Cardiac muscle cell (in vitro differentiated cells and primary cell): ENCODE measurements around the gene CES2. TPM values are rescaled to one million over a fixed set of nuclear protein-coding genes. Genes with fewer than 3 reads are reported as not detected.

ENCODE experiments used
- DNase-seq, 2 donors: peaks; one replicate each; pipeline versions ENCODE4 v3.0.0 to v3.0.0-alpha.2; 2010 to 2017; ENCODE audit warnings: low read depth in 1 of 2, low spot score in 1 of 2
- H3K27ac ChIP-seq: fragments of 200-600 bp; sonication (generic); 2 replicates; pipeline ENCODE4 v1.5.1; 2016
- H3K27me3 ChIP-seq: fragments of 200-600 bp; sonication (generic); 2 replicates; pipeline ENCODE4 v1.6.0; 2016; ENCODE audit warnings: control low read depth
- H3K36me3 ChIP-seq: fragments of 200-600 bp; sonication (generic); 2 replicates; pipeline ENCODE4 v1.5.1; 2016; ENCODE audit warnings: control low read depth
- H3K4me1 ChIP-seq: fragments of 200-600 bp; sonication (generic); 2 replicates; pipeline ENCODE4 v1.8.1; 2017; ENCODE audit warnings: low read depth, mild to moderate bottlenecking, mixed run types
- H3K4me3 ChIP-seq: fragments of 200-600 bp; sonication (generic); 2 replicates; pipeline ENCODE4 v1.5.1; 2016; ENCODE audit warnings: mild to moderate bottlenecking
- H3K9me3 ChIP-seq: fragments of 200-600 bp; sonication (generic); 2 replicates; pipeline ENCODE4 v1.5.1; 2017; ENCODE audit warnings: low read depth, mild to moderate bottlenecking, control low read depth
- CTCF ChIP-seq: IDR thresholded peaks from 2 replicates; pipeline ENCODE4 v1.5.1; 2012; ENCODE audit warnings: low read depth, mild to moderate bottlenecking, low read length
- polyA plus RNA-seq: library from polyadenylated mRNA; unstranded; fragments of >200 nt; fragmentation: Nextera tagmentation; extraction: Ambion mirVana; gene quantifications from 2 replicates; pipeline ENCODE4 v1.2.1, GENCODE V29; 2016
- total RNA-seq: library from RNA; depleted of rRNA; stranded (reverse); fragments of >200 nt; gene quantifications from 2 replicates; pipeline ENCODE4 v1.2.3, GENCODE V29; 2016

CES2 gene
- total RNA-seq, result 67.9 and 84.2 TPM in 2 replicates
- 69.1 and 94.3 TPM in 2 replicates for polyA plus RNA-seq

GRCh38 chr16:66935314-66936011 is at the start of gene CES2:
TSS of gene CES2 (plus strand) at chr16:66935516. CDS start at chr16:66935636, 120 bp downstream.
- DNase-seq, result no peak
- Histone ChIP-seq H3K9me3 (no peaks in the 10 kb centered on the region), H3K4me1 (peaks cover 19% of the 10 kb centered on the region), H3K36me3 (peaks cover 6% of the 10 kb centered on the region), H3K4me3 (peak within 1 kb of the TSS; percentile 62), H3K27ac (peak within 1 kb of the TSS; percentile 83), H3K27me3 (no peaks in the 10 kb centered on the region)
- TF ChIP-seq CTCF, result no peak

- Histone ChIP-seq H3K9me3 (no peaks in the 10 kb centered on the region), H3K36me3 (peaks cover 7% of the 10 kb centered on the region), H3K4me3 (no peak overlapping the region), H3K4me1 (peaks cover 5% of the 10 kb centered on the region), H3K27me3 (no peaks in the 10 kb centered on the region), H3K27ac (no peak overlapping the region)
- DNase-seq, result no peak
- TF ChIP-seq CTCF, result no peak
Observed at GRCh38 chr16:66886321-66886720, 49.0 kb upstream of the CES2 start.

- Histone ChIP-seq H3K4me1 (peaks cover 5% of the 10 kb centered on the region), H3K4me3 (no peak overlapping the region), H3K36me3 (peaks cover 7% of the 10 kb centered on the region), H3K9me3 (no peaks in the 10 kb centered on the region), H3K27me3 (no peaks in the 10 kb centered on the region), H3K27ac (no peak overlapping the region)
- DNase-seq, result peak in 1 of 2 donors; percentile 53
- no peak for TF ChIP-seq CTCF
Observed at GRCh38 chr16:66886914-66887313, 48.4 kb upstream of the CES2 start.

- no peak for TF ChIP-seq CTCF
- H3K36me3 ChIP-seq, result peaks cover 7% of the 10 kb centered on the region
- DNase-seq, result no peak
- no peak overlapping the region for H3K4me3 ChIP-seq
- H3K4me1 ChIP-seq, result peaks cover 5% of the 10 kb centered on the region
- no peaks in the 10 kb centered on the region for H3K9me3 ChIP-seq
- no peak overlapping the region for H3K27ac ChIP-seq
- H3K27me3 ChIP-seq, result no peaks in the 10 kb centered on the region
Observed at GRCh38 chr16:66888647-66889615, 46.4 kb upstream of the CES2 start.

GRCh38 chr16:66889622-66890021 is 45.7 kb upstream of the CES2 start:
- Histone ChIP-seq H3K9me3 (no peaks in the 10 kb centered on the region), H3K27ac (no peak overlapping the region), H3K4me3 (no peak overlapping the region), H3K36me3 (peaks cover 7% of the 10 kb centered on the region), H3K27me3 (no peaks in the 10 kb centered on the region), H3K4me1 (peaks cover 5% of the 10 kb centered on the region)
- TF ChIP-seq CTCF, result no peak
- DNase-seq, result no peak
